SK-N-SH treated with all-trans-retinoic acid at 6 μM for 48 hours (cell line): Measurements from ENCODE around the gene CCL25.

Experiments
- ATAC-seq: fragments of 200-7000 bp; cut with Tn5 transposase; 3 replicates; pipeline ENCODE4 v1.9.1; 2020; ENCODE audit warnings: mild to moderate bottlenecking, moderate library complexity
- ARNTL ChIP-seq: fragments of 450-650 bp; formaldehyde crosslinking; IDR thresholded peaks from 2 replicates; pipeline ENCODE4 v1.5.0; 2020; ENCODE audit warnings: low read depth, mild to moderate bottlenecking, moderate library complexity, borderline replicate concordance
- BACH2 ChIP-seq: fragments of 250-450 bp; sonication (Bioruptor Pico); IDR thresholded peaks from 2 replicates; pipeline ENCODE4 v1.9.0; 2021; ENCODE audit warnings: mild to moderate bottlenecking, borderline replicate concordance
- CREB5 ChIP-seq: fragments of 250-450 bp; sonication (Bioruptor Pico); IDR thresholded peaks from 2 replicates; pipeline ENCODE4 v1.5.1; 2020; ENCODE audit warnings: low read depth, mild to moderate bottlenecking, moderate library complexity
- CSDC2 ChIP-seq: fragments of 250-450 bp; sonication (Bioruptor Pico); IDR thresholded peaks from 2 replicates; pipeline ENCODE4 v1.5.0; 2020; ENCODE audit warnings: mild to moderate bottlenecking, moderate library complexity
- ESRRG ChIP-seq: fragments of 250-450 bp; sonication (Bioruptor Pico); IDR thresholded peaks from 2 replicates; pipeline ENCODE4 v1.6.1; 2021; ENCODE audit warnings: mild to moderate bottlenecking
- GLIS3 ChIP-seq: fragments of 250-450 bp; sonication (Bioruptor Pico); IDR thresholded peaks from 2 replicates; pipeline ENCODE4 v1.5.0; 2020; ENCODE audit warnings: mild to moderate bottlenecking, moderate library complexity
- ISL1 ChIP-seq: fragments of 250-450 bp; sonication (Bioruptor Pico); IDR thresholded peaks from 2 replicates; pipeline ENCODE4 v2.1.2; 2022; ENCODE audit warnings: mild to moderate bottlenecking, moderate library complexity
- OSR1 ChIP-seq: fragments of 250-450 bp; sonication (Bioruptor Pico); IDR thresholded peaks from 2 replicates; pipeline ENCODE4 v1.8.0; 2022; ENCODE audit warnings: moderate library complexity, mild to moderate bottlenecking, inconsistent platforms
- POU6F1 ChIP-seq: fragments of 250-450 bp; sonication (Bioruptor Pico); IDR thresholded peaks from 2 replicates; pipeline ENCODE4 v1.8.0; 2021; ENCODE audit warnings: low read depth, mild to moderate bottlenecking, moderate library complexity, borderline replicate concordance
- PPARA ChIP-seq: fragments of 250-450 bp; sonication (Bioruptor Pico); IDR thresholded peaks from 2 replicates; pipeline ENCODE4 v1.5.0; 2020; ENCODE audit warnings: mild to moderate bottlenecking, borderline replicate concordance
- RARB ChIP-seq: fragments of 250-450 bp; sonication (Bioruptor Pico); IDR thresholded peaks from 2 replicates; pipeline ENCODE4 v1.8.0; 2021; ENCODE audit warnings: mild to moderate bottlenecking, moderate library complexity
- SNAI2 ChIP-seq: fragments of 250-450 bp; sonication (Bioruptor Pico); IDR thresholded peaks from 2 replicates; pipeline ENCODE4 v1.5.0; 2020; ENCODE audit warnings: mild to moderate bottlenecking, moderate library complexity
- ZC3H10 ChIP-seq: fragments of 250-450 bp; sonication (Bioruptor Pico); IDR thresholded peaks from 2 replicates; pipeline ENCODE4 v1.5.1; 2021; ENCODE audit warnings: mild to moderate bottlenecking, moderate library complexity
- ZFP3 ChIP-seq: fragments of 250-450 bp; sonication (Bioruptor Pico); IDR thresholded peaks from 2 replicates; pipeline ENCODE4 v1.5.0; 2020; ENCODE audit warnings: mild to moderate bottlenecking, moderate library complexity
- ZFP30 ChIP-seq: fragments of 450-650 bp; formaldehyde crosslinking; IDR thresholded peaks from 2 replicates; pipeline ENCODE4 v1.5.0; 2022; ENCODE audit warnings: mild to moderate bottlenecking, moderate library complexity
- ZNF565 ChIP-seq: fragments of 450-650 bp; formaldehyde crosslinking; conservative IDR thresholded peaks from 2 replicates; pipeline ENCODE4 v1.5.0; 2020; ENCODE audit warnings: low read depth, mild to moderate bottlenecking, moderate library complexity
- ZNF70 ChIP-seq: fragments of 450-650 bp; formaldehyde crosslinking; IDR thresholded peaks from 2 replicates; pipeline ENCODE4 v1.5.0; 2020; ENCODE audit warnings: mild to moderate bottlenecking, moderate library complexity
- ZNF8 ChIP-seq: fragments of 450-650 bp; formaldehyde crosslinking; IDR thresholded peaks from 2 replicates; pipeline ENCODE4 v1.5.0; 2020; ENCODE audit warnings: mild to moderate bottlenecking, moderate library complexity
- TF ChIP-seq, protein P1 (sequence below): fragments of 250-450 bp; sonication (Bioruptor Pico); IDR thresholded peaks from 2 replicates; pipeline ENCODE4 v1.8.0; 2020; ENCODE audit warnings: mild to moderate bottlenecking, moderate library complexity, borderline replicate concordance
- TF ChIP-seq, protein P2 (sequence below): fragments of 250-450 bp; sonication (Bioruptor Pico); IDR thresholded peaks from 2 replicates; pipeline ENCODE4 v1.5.1; 2021; ENCODE audit warnings: mild to moderate bottlenecking, moderate library complexity

Gene CCL25

GRCh38 chr19:8038815-8039214, 13.7 kb upstream of the CCL25 start (continued):
- TF ChIP-seq, protein P1, sequence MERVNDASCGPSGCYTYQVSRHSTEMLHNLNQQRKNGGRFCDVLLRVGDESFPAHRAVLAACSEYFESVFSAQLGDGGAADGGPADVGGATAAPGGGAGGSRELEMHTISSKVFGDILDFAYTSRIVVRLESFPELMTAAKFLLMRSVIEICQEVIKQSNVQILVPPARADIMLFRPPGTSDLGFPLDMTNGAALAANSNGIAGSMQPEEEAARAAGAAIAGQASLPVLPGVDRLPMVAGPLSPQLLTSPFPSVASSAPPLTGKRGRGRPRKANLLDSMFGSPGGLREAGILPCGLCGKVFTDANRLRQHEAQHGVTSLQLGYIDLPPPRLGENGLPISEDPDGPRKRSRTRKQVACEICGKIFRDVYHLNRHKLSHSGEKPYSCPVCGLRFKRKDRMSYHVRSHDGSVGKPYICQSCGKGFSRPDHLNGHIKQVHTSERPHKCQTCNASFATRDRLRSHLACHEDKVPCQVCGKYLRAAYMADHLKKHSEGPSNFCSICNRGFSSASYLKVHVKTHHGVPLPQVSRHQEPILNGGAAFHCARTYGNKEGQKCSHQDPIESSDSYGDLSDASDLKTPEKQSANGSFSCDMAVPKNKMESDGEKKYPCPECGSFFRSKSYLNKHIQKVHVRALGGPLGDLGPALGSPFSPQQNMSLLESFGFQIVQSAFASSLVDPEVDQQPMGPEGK (CRISPR knock-in tag) = no peak

- ATAC-seq = no peak
- TF ChIP-seq RARB (CRISPR knock-in tag) (no peak), ZNF565 (CRISPR knock-in tag) (no peak), ISL1 (CRISPR knock-in tag) (no peak)
Observed at GRCh38 chr19:8039231-8039630, 13.3 kb upstream of the CCL25 start.

DNA sequence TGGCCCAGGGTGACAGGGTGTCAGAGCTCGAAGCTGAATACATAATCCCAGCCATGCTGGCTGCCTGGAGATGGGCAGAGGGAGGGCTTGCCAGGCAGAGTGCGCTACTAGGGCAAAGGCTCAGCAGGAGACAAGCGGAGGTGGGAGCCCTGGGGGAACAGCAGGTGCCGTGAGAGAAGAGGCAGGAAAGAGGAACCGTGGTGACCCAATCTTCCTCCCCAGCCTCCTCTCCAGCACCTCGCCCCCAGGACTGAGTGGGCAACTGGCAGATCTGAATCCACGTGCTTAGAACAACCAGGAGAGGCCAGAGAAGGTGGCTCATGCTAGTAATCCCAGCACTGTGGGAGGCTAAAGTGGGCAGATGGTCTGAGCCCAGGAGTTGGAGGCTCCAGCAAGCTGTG, 11.0 kb upstream of the CCL25 start:
- TF ChIP-seq ESRRG (CRISPR knock-in tag) (no peak), ZNF565 (CRISPR knock-in tag) (no peak), ARNTL (CRISPR knock-in tag) (no peak), ISL1 (CRISPR knock-in tag) (no peak), OSR1 (CRISPR knock-in tag) (no peak), PPARA (CRISPR knock-in tag) (no peak), ZNF8 (CRISPR knock-in tag) (no peak), BACH2 (CRISPR knock-in tag) (no peak), ZC3H10 (CRISPR knock-in tag) (no peak), GLIS3 (CRISPR knock-in tag) (no peak), ZNF70 (CRISPR knock-in tag) (no peak), ZFP30 (CRISPR knock-in tag) (no peak), POU6F1 (no peak), CREB5 (CRISPR knock-in tag) (no peak), ZFP3 (CRISPR knock-in tag) (no peak)
- TF ChIP-seq, protein P1 (CRISPR knock-in tag) = no peak
- TF ChIP-seq, protein P2, sequence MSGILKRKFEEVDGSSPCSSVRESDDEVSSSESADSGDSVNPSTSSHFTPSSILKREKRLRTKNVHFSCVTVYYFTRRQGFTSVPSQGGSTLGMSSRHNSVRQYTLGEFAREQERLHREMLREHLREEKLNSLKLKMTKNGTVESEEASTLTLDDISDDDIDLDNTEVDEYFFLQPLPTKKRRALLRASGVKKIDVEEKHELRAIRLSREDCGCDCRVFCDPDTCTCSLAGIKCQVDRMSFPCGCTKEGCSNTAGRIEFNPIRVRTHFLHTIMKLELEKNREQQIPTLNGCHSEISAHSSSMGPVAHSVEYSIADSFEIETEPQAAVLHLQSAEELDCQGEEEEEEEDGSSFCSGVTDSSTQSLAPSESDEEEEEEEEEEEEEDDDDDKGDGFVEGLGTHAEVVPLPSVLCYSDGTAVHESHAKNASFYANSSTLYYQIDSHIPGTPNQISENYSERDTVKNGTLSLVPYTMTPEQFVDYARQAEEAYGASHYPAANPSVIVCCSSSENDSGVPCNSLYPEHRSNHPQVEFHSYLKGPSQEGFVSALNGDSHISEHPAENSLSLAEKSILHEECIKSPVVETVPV (CRISPR knock-in tag) = no peak
- TF ChIP-seq, all 23 proteins: peak for 0
- no peak; the same call in 2 of the 3 replicates for ATAC-seq

DNA sequence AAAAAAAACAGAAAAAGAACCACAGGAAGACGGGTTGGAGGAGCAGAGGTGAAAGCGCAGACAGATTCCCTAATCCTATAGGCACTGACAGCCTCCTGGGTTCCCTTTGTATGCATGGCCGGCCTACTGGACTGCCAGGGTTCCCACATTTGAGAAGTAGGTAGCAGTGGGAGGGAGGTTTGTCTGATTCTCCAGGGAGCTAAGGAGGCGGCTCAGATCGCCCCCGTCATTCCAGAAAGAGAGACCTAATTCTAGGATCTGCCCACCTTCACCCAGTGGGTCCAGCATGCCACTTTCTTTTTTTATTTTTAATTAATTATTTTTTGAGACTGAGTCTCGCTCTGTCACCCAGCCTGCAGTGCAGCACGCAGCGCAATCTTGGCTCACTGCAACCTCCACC, 9.7 kb upstream of the CCL25 start:
- TF ChIP-seq SNAI2 (no peak), ARNTL (CRISPR knock-in tag) (no peak), POU6F1 (no peak), ESRRG (CRISPR knock-in tag) (no peak), ZNF70 (CRISPR knock-in tag) (no peak), ZC3H10 (CRISPR knock-in tag) (no peak), CSDC2 (CRISPR knock-in tag) (no peak), BACH2 (CRISPR knock-in tag) (no peak)
- TF ChIP-seq, all 23 proteins: peak for 0
- no peak for ATAC-seq
